HG02610 (cell line): Measurements from ENCODE around the gene MOGAT3.

Source experiments
- ATAC-seq: cut with Tn5 transposase; IDR thresholded peaks from one replicate; pipeline ENCODE4 v1.9.1; 2021; ENCODE audit warnings: mild to moderate bottlenecking, moderate library complexity; ENCODE audit not compliant: unreplicated experiment

Gene MOGAT3

GRCh38 chr7:101200862-101201599, at the start of gene MOGAT3:
Gene MOGAT3 (minus strand): TSS chr7:101201036. CDS start chr7:101200854, 182 bp downstream.
- no peak for ATAC-seq

- ATAC-seq: peak; percentile 25
Observed at GRCh38 chr7:101250324-101250723, 49.5 kb upstream of the MOGAT3 start.

- ATAC-seq: no peak
Observed at GRCh38 chr7:101248276-101248675, 47.4 kb upstream of the MOGAT3 start.

DNA sequence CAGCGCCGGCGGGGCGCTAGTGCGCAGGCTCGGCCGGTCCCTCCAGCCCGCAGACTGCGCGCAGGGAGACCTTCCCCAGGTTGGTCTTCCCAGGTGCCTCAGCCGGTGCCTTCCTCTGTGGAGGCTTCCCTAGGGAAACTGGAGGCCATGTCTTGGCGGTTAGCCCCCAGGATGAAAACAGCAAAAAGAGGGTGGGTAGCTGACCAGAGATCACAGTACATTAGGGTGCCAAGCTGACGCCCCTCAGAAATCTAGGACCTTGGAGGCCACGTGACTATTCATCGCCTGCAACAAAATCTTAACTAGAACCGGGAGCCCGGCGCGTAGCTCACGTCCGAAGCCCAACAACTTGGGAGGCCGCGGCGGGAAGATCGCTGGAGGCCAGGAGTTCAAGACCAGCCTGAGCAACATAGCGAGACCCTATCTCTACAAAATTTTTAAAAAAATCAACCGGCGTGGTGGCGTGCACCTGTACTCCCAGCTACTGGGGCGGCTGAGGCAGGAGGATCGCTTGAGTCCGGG, 44.4 kb upstream of the MOGAT3 start:
- no peak for ATAC-seq

- ATAC-seq: peak; percentile 91
Observed at GRCh38 chr7:101244375-101245146, 43.7 kb upstream of the MOGAT3 start, which contains the start of gene FIS1. Gene FIS1 (minus strand): TSS chr7:101245081. CDS start chr7:101245004, 77 bp downstream.

- ATAC-seq: no peak
Observed at GRCh38 chr7:101243646-101244374, 43.0 kb upstream of the MOGAT3 start.

GRCh38 chr7:101241443-101242349, 40.9 kb upstream of the MOGAT3 start:
- no peak for ATAC-seq

- no peak for ATAC-seq
Observed at GRCh38 chr7:101241015-101241363, 40.2 kb upstream of the MOGAT3 start.

GRCh38 chr7:101240226-101241014, 39.6 kb upstream of the MOGAT3 start:
- no peak for ATAC-seq

GRCh38 chr7:101239951-101240220, 39.0 kb upstream of the MOGAT3 start:
- ATAC-seq: no peak

GRCh38 chr7:101239191-101239950, 38.5 kb upstream of the MOGAT3 start:
- ATAC-seq: no peak

- ATAC-seq: no peak
Observed at GRCh38 chr7:101238226-101239182, 37.7 kb upstream of the MOGAT3 start.

DNA sequence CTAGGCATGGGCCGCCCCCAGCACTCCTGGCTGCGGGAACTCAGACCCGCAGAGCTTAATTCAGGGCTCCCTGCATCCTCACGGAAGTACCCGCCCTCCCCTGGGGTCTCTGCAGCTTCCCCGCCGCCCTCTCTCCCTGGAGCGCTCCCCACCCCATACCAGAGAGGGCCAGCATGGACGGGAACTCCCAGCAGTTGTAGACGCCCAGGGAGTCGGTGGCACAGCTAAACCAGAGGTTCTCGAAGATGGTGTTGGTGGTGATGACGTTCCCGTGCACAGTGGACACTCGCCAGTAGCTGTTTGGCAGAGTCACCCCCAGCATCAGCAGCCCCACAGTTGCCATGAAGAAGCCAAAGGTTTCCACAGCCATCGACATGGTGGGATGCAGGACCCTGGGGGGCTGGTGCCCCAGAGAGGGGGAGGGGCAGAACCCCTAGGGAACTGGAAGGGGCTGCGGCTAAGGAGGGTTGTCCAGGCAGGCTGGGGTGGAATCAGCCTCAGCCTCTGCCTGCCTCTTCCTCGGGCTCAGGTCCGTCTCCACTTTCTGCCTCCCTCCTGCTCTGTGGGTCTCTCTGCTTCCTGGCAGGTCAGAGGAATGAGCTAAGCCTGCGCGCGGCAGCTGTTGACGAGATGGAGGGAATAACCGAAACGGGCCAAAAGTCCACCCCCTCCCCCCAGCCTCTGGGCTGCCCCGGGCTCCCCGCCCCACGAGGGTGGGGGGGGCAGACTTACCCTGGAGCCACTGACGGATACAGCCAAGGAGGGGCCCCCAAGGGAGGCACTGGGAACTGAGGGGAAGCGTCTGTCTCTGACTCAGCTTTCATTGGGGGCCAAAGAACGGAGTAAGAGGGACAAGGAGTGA, 36.6 kb upstream of the MOGAT3 start, which contains the start of gene CLDN15:
Gene CLDN15, minus strand, starts transcription at position 597 of the 862 bp plus-strand sequence. Its CDS starts 221 bp downstream, at position 376.
- no peak for ATAC-seq

DNA sequence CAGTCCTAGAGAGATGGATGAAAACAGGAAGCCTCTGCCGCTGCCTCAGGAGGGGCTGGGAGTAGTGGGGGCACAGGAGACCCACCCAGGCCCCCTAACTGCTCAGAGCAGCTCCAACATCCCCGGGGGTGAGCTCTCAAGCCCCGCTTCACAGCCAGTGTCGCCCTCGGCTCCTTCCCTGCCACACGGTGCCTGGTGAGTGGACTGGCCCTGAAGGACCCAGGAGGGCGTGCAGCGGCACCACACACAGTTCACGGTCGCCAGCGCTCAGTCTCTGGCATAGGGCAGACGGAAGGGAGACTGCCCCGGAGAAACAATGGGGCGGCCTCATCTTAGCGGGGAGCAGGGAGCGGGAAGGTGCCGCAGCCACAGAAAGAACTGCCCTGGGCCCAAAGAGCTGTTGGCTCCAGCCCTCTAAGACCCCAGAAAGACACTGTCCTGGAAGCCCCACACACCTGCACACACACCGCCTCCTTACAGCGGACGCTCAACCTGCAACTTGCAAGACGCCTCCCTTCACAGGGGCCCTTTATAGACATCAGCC, 35.5 kb upstream of the MOGAT3 start:
- ATAC-seq: no peak

DNA sequence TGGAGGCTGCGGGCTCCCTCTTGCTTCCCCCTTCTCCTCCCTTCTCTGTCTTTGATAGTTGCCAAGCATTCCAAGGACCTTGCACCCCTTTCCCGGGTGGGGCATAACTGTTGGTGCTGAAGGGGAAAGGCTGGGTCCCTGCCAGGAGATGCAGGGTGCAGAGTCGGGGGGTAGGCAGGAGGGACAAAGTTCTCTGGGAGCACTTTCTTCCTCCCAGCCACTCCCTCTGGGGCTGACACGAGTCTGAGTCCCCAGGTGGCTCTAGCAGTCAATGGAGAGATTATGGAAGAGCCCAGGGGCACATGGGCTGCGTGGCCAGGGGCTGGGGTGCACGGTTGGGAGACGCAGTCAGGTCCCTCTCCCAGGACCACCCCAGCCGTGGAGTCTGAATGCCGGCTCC, 34.7 kb upstream of the MOGAT3 start:
- ATAC-seq: no peak

DNA sequence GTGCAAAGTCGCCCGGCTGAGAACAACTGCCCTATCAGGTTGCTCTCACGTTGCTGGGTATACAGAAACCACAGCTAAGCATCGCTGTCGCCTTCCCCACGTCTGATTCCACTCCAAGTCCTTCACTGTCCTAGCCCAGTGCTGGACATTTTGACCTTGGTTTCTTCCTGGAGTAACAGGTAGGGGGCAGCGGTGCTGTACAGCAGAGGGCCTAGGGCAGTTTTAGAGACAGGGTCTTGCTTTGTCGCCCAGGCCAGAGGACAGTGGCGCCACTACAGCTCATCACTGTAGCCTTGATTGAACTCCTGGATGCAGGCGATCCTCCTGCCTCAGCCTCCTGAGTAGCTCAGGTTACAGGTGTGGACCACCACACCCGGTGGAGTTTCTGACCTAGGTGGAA, 34.2 kb upstream of the MOGAT3 start:
- ATAC-seq: no peak

DNA sequence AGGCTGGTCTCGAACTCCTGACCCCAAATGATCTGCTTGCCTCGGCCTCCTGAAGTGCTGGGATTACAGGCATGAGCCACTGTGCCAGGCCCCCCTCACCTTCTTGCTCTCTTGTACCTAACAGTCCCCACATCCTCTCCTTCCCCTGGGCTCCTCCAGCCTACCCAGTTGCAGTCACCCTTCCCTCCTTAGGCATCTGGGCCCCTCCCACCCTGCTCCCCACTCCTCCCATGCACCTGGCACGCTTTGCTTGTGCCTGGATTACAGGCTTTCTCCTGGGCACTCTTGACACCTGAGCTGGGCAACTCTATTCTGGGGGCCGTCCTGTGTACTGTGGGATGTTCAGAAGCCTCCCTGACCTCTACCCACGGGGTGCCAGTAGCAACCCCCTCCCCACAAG, 33.8 kb upstream of the MOGAT3 start:
- no peak for ATAC-seq
